Measurements from ENCODE around the gene COL26A1.

GRCh38 chr7:101474178-101474577 is 111.5 kb downstream of the COL26A1 start:
- no peak for TF ChIP-seq CTCF (conservative IDR thresholded peaks at IDR 0.05)
- TF ChIP-seq EZH2 (IDR thresholded peaks at IDR 0.05; ENCODE audit: low read depth) = no peak

All from PC-9 (cell line).